DND-41 (cell line): ENCODE measurements around the gene SEPTIN1.

Experiments
- ATAC-seq: fragments of 200-7000 bp; cut with Tn5 transposase; 3 replicates; pipeline ENCODE4 v1.9.1; 2021; ENCODE audit warnings: low read depth; ENCODE audit not compliant: insufficient read depth
- DNase-seq: peaks from one replicate; pipeline ENCODE4 v3.0.0-alpha.2; 2020
- H2AFZ ChIP-seq: 2 replicates; pipeline ENCODE4 v1.6.0; 2012; ENCODE audit warnings: low read depth, low read length
- H3K27ac ChIP-seq: 2 replicates; pipeline ENCODE4 v1.5.1; 2012; ENCODE audit warnings: low read length, inconsistent platforms
- H3K27me3 ChIP-seq: fragments of 200-600 bp; sonication (generic); 2 replicates; pipeline ENCODE4 v1.6.0; 2012; ENCODE audit warnings: low read length, mild to moderate bottlenecking, inconsistent platforms; ENCODE audit not compliant: insufficient read depth, poor library complexity
- H3K36me3 ChIP-seq: 2 replicates; pipeline ENCODE4 v1.5.1; 2012; ENCODE audit warnings: low read length, inconsistent platforms; ENCODE audit not compliant: insufficient read depth
- H3K4me1 ChIP-seq: 2 replicates; pipeline ENCODE4 v1.5.1; 2012; ENCODE audit warnings: mild to moderate bottlenecking, low read length; ENCODE audit not compliant: insufficient read depth
- H3K4me2 ChIP-seq: 2 replicates; pipeline ENCODE4 v1.6.0; 2012; ENCODE audit warnings: mild to moderate bottlenecking, moderate library complexity, low read length, inconsistent platforms; ENCODE audit not compliant: insufficient read depth
- H3K4me3 ChIP-seq, 2 experiments: fragments of 200-600 bp in 1 of 2; shearing (Covaris generic) in 1 of 2; 2 replicates each; pipeline ENCODE4 v1.5.1; 2012 to 2016; ENCODE audit warnings: inconsistent platforms in 2 of 2, low read length in 2 of 2, mild to moderate bottlenecking in 2 of 2, low read depth in 1 of 2, moderate library complexity in 1 of 2
- H3K79me2 ChIP-seq: 2 replicates; pipeline ENCODE4 v1.6.0; 2012; ENCODE audit warnings: low read length, inconsistent platforms; ENCODE audit not compliant: insufficient read depth
- H3K9ac ChIP-seq: 2 replicates; pipeline ENCODE4 v1.6.0; 2012; ENCODE audit warnings: low read depth, mild to moderate bottlenecking, inconsistent platforms, low read length, moderate library complexity
- H3K9me3 ChIP-seq: 2 replicates; pipeline ENCODE4 v1.5.1; 2012; ENCODE audit warnings: low read length, moderate library complexity, mild to moderate bottlenecking, inconsistent platforms; ENCODE audit not compliant: insufficient read depth, severe bottlenecking
- H4K20me1 ChIP-seq: 2 replicates; pipeline ENCODE4 v1.6.0; 2012; ENCODE audit warnings: low read length; ENCODE audit not compliant: insufficient read depth
- EZH2 ChIP-seq: IDR thresholded peaks from 3 replicates; pipeline ENCODE4 v1.6.1; 2012; ENCODE audit warnings: borderline replicate concordance, low read depth, mild to moderate bottlenecking, moderate library complexity, low read length, inconsistent platforms; ENCODE audit not compliant: severe bottlenecking
- TF ChIP-seq, protein P1 (sequence below): IDR thresholded peaks from 2 replicates; pipeline ENCODE4 v1.5.1; 2012; ENCODE audit warnings: borderline replicate concordance, low read length, moderate library complexity, mild to moderate bottlenecking; ENCODE audit not compliant: poor library complexity, severe bottlenecking; ENCODE audit errors: extremely low read depth

The SEPTIN1 gene

DNA sequence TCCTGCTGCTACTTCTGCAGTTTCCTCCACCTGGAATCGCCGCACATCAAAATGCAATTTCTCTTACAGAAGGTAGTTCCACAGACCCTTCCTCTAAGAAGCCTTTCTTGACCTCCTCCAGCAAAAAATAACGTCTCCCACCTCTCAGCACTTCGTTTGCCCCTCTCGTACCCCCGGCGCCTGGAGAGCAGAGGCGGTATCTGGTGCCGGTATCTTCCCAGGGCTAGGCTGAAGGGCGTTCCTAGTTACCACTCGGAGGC, 47.0 kb upstream of the SEPTIN1 start:
- Histone ChIP-seq H3K4me3 (peak overlapping the region; percentile 56 to 80), H3K27me3 (no peaks in the 10 kb centered on the region), H3K36me3 (peaks cover 35% of the 10 kb centered on the region), H3K27ac (peak overlapping the region; percentile 74), H3K4me2 (peak overlapping the region; percentile 88), H3K4me1 (peaks cover 33% of the 10 kb centered on the region), H4K20me1 (peaks cover 10% of the 10 kb centered on the region; the same call in 1 of the 2 replicates), H2AFZ (peak overlapping the region; percentile 81), H3K79me2 (peaks cover 46% of the 10 kb centered on the region), H3K9me3 (no peaks in the 10 kb centered on the region), H3K9ac (peak overlapping the region; percentile 80)
- TF ChIP-seq, protein P1, sequence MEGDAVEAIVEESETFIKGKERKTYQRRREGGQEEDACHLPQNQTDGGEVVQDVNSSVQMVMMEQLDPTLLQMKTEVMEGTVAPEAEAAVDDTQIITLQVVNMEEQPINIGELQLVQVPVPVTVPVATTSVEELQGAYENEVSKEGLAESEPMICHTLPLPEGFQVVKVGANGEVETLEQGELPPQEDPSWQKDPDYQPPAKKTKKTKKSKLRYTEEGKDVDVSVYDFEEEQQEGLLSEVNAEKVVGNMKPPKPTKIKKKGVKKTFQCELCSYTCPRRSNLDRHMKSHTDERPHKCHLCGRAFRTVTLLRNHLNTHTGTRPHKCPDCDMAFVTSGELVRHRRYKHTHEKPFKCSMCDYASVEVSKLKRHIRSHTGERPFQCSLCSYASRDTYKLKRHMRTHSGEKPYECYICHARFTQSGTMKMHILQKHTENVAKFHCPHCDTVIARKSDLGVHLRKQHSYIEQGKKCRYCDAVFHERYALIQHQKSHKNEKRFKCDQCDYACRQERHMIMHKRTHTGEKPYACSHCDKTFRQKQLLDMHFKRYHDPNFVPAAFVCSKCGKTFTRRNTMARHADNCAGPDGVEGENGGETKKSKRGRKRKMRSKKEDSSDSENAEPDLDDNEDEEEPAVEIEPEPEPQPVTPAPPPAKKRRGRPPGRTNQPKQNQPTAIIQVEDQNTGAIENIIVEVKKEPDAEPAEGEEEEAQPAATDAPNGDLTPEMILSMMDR = no peak
- TF ChIP-seq EZH2 = no peak
- no peak; the same call in 2 of the 3 replicates for ATAC-seq
- DNase-seq = no peak

DNA sequence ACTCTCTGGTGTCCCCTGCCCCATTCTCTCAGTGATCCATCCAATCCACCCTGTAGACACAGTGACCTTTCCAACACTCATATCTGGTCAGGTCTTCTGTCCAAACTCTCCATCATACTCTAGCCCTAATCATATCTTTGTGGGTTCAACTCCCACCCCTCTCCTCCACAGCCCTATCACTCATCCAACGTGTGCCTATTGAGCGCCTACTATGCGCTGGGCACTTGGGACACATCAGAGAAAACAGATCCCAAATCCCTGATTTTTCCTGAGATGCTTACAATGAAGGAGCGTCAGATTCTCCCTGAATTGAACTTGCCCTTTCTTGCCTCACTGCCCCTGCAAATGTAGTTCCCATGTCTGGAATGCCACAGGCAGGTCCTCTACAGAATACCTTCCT, 45.7 kb upstream of the SEPTIN1 start:
- no peak overlapping the region for H3K9ac ChIP-seq

DNA sequence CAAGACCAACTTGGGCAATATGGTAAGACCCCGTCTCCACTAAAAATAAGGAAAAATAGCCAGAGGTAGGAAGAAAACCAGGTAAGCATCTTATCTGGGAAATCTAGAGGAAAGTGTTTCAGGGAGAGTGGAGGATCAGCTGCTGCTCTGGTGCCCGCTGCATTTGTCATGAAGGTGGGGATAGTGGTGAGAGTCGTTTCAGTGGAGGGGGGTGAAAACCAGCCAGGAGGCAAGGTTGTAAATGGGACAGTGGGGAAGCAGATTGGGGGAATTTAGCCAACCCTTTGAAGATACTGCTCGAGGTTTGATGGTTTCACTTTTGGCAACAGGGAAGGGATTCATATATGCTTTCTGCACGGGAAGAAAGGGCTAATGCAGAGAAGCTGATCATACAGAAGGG, 38.6 kb upstream of the SEPTIN1 start:
- no peak for DNase-seq
- Histone ChIP-seq H3K79me2 (peaks cover 24% of the 10 kb centered on the region), H3K27ac (no peak overlapping the region), H3K9ac (no peak overlapping the region), H3K27me3 (no peaks in the 10 kb centered on the region), H4K20me1 (peaks cover 16% of the 10 kb centered on the region; the same call in 1 of the 2 replicates), H3K4me2 (no peak overlapping the region), H3K4me1 (peaks cover 23% of the 10 kb centered on the region), H3K36me3 (peaks cover 57% of the 10 kb centered on the region), H3K9me3 (no peaks in the 10 kb centered on the region), H3K4me3 (no peak overlapping the region), H2AFZ (no peak overlapping the region)
- ATAC-seq = no peak
- no peak for TF ChIP-seq EZH2
- TF ChIP-seq, protein P1 = no peak

More for the DNA sequence above, 45.7 kb upstream of the SEPTIN1 start:
- TF ChIP-seq, protein P1 = no peak
- TF ChIP-seq EZH2 = no peak
- Histone ChIP-seq H3K4me2 (peak overlapping the region; percentile 88), H3K9me3 (no peaks in the 10 kb centered on the region), H3K4me3 (peak overlapping the region in 1 of 2 experiments; percentile 80; a peak in 1 of 4 replicates), H2AFZ (no peak overlapping the region), H3K79me2 (peaks cover 46% of the 10 kb centered on the region), H3K27ac (no peak overlapping the region), H3K36me3 (peaks cover 48% of the 10 kb centered on the region), H3K27me3 (no peaks in the 10 kb centered on the region), H3K4me1 (peaks cover 33% of the 10 kb centered on the region), H4K20me1 (peaks cover 10% of the 10 kb centered on the region; the same call in 1 of the 2 replicates)
- DNase-seq (no peak), ATAC-seq (no peak)
